Esophagus (tissue), 2 donors: ENCODE measurements around the gene CD200. TPM values are rescaled to one million over a fixed set of nuclear protein-coding genes. Genes with fewer than 3 reads are reported as not detected.

Source experiments
- polyA plus RNA-seq, 2 donors: library from polyadenylated mRNA; stranded (reverse); fragments of 200-250 nt; gene quantifications; one replicate each; pipeline ENCODE4 v1.2.3, GENCODE V29; 2013
- donor health status: healthy with polysubstance abuse.
- donor health status: Bipolar disorder and iron deficiency.

Gene CD200
- polyA plus RNA-seq, 2 donors: 0.90 to 3.0 TPM

Other genes starting within 250 kb of the CD200 start
- 1 to 10 TPM; 2.0 to 2.1 TPM for gene C3orf52, start 246.8 kb upstream of the CD200 start, polyA plus RNA-seq
- under 1 TPM; 0.66 to 0.90 TPM for gene GCSAM, start 199.9 kb upstream of the CD200 start, polyA plus RNA-seq
- not detected for gene SLC9C1, start 38.9 kb upstream of the CD200 start, polyA plus RNA-seq
- under 1 TPM; 0.07 to 0.22 TPM for gene BTLA, start 166.3 kb downstream of the CD200 start, polyA plus RNA-seq
- gene ATG3, start 228.8 kb downstream of the CD200 start, polyA plus RNA-seq: 10 to 100 TPM; 13.6 to 43.0 TPM
- gene SLC35A5, start 228.9 kb downstream of the CD200 start, polyA plus RNA-seq: 1 to 10 TPM; 7.0 to 9.0 TPM